BLaER1 (cell line): ENCODE results near the gene NUDT4.
"Not testable (repeated sequence)": the region's sequence is repeated elsewhere in the genome, so short reads cannot be mapped to it uniquely, and the experiment has no call there.

Source experiments
- H3K27ac ChIP-seq: shearing (Covaris generic); formaldehyde crosslinking; 2 replicates; pipeline ENCODE4 v1.8.1; 2022
- H3K27me3 ChIP-seq: shearing (Covaris generic); formaldehyde crosslinking; 2 replicates; pipeline ENCODE4 v1.8.1; 2022
- H3K36me3 ChIP-seq: shearing (Covaris generic); formaldehyde crosslinking; 2 replicates; pipeline ENCODE4 v1.8.1; 2022
- H3K4me1 ChIP-seq: shearing (Covaris generic); formaldehyde crosslinking; 2 replicates; pipeline ENCODE4 v1.8.1; 2022
- H3K4me2 ChIP-seq: shearing (Covaris generic); formaldehyde crosslinking; 2 replicates; pipeline ENCODE4 v1.8.1; 2022
- H3K4me3 ChIP-seq: shearing (Covaris generic); formaldehyde crosslinking; 2 replicates; pipeline ENCODE4 v1.8.1; 2022
- H3K9ac ChIP-seq: shearing (Covaris generic); formaldehyde crosslinking; 2 replicates; pipeline ENCODE4 v1.8.1; 2022
- H3K9me3 ChIP-seq: shearing (Covaris generic); formaldehyde crosslinking; 2 replicates; pipeline ENCODE4 v1.8.1; 2022
- H4K20me1 ChIP-seq: shearing (Covaris generic); formaldehyde crosslinking; 2 replicates; pipeline ENCODE4 v1.8.1; 2022
- Cebpa-rat ChIP-seq: shearing (Covaris generic); IDR thresholded peaks from 2 replicates; pipeline ENCODE4 v1.8.1; 2022

Gene NUDT4

DNA sequence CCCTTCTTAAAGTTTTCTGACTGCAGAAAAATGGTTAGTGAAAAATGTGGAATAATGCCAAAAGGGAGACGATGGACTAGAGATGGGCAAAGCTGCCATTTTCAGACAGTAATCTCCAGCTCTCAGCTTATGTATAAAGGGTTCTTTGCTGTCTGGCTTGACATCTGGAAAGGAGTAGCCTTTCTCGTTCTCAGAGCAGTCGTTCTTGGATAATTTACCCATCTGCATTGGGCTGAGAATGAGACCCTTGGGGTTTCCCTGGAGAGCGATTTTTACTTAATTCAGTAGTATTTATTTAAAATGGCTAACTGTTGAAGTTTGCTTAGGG lies 1.2 kb downstream of the NUDT4 start:
- Histone ChIP-seq H3K9ac (peak overlapping the region; percentile 88), H3K4me1 (peaks cover 35% of the 10 kb centered on the region), H3K36me3 (peaks cover 14% of the 10 kb centered on the region), H3K27me3 (no peaks in the 10 kb centered on the region), H3K4me2 (peak overlapping the region; percentile 95), H3K27ac (peak overlapping the region; percentile 86), H4K20me1 (peaks cover 49% of the 10 kb centered on the region), H3K4me3 (peak overlapping the region; percentile 77), H3K9me3 (peaks cover 4% of the 10 kb centered on the region; the same call in 1 of the 2 replicates)
- TF ChIP-seq Cebpa-rat = no peak

DNA sequence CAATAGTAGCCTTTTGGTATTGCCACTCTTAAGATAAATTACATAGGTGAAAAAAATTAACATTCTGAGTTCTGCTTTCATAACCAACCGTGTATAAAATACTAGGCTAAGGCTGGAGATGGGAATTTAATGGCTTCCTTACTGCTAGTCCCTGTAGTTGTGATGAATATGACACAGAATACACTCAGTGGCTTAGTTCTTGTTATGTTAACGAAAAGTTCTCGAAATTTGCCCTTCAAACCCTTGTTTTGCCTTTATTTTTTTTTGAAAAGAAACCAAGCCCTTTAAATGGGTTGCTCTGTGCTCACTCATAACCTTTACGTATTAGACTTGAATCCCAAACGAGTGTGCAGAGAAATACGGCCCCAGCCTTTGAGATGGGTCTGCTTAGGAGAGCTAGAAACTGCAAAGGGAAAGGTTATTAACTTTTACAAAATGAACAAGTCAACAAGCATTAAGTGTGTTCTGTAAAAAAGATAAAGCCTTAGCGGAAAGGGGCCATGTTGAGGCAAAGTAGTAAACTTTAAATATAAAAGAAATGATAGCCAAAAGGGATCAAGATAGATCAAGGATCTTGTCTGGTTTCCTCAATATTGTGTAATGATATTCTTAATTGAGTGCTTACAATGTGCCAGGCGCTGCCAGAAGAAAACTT lies 1.7 kb downstream of the NUDT4 start:
- Histone ChIP-seq H3K27me3 (no peaks in the 10 kb centered on the region), H3K9ac (peak overlapping the region; percentile 88), H3K27ac (peak overlapping the region; percentile 86), H3K36me3 (peaks cover 19% of the 10 kb centered on the region), H4K20me1 (peaks cover 54% of the 10 kb centered on the region), H3K4me1 (peaks cover 35% of the 10 kb centered on the region), H3K9me3 (peaks cover 4% of the 10 kb centered on the region; the same call in 1 of the 2 replicates), H3K4me3 (peak overlapping the region; percentile 77), H3K4me2 (peak overlapping the region; percentile 95)
- no peak for TF ChIP-seq Cebpa-rat

DNA sequence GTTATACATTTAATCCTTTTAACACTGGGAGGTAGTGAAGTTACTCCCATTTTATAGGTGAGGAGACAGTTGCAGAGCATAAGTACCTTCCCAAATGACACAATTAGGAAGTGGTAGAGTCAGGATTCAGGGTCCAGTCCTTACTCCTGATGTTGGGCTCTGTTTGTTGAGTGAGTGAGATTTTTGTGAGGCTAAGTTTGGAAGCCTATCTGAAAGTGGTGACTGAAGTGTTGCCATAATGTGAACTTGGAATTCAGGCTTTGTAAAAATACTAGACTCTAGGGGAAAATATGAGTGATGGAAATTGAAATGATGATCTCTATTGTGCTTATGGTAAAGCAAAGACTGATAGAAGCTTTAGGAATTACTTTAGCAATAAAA lies 2.2 kb downstream of the NUDT4 start:
- H3K27ac ChIP-seq = peak overlapping the region; percentile 86; the same call in 1 of the 2 replicates
- peaks cover 59% of the 10 kb centered on the region for H4K20me1 ChIP-seq
- no peaks in the 10 kb centered on the region for H3K27me3 ChIP-seq
- H3K4me2 ChIP-seq = peak overlapping the region; percentile 95
- peaks cover 24% of the 10 kb centered on the region for H3K36me3 ChIP-seq
- H3K9ac ChIP-seq = peak overlapping the region; percentile 88
- H3K9me3 ChIP-seq = peaks cover 4% of the 10 kb centered on the region; the same call in 1 of the 2 replicates
- H3K4me1 ChIP-seq = peaks cover 35% of the 10 kb centered on the region
- no peak for TF ChIP-seq Cebpa-rat
- H3K4me3 ChIP-seq = peak overlapping the region; percentile 77

DNA sequence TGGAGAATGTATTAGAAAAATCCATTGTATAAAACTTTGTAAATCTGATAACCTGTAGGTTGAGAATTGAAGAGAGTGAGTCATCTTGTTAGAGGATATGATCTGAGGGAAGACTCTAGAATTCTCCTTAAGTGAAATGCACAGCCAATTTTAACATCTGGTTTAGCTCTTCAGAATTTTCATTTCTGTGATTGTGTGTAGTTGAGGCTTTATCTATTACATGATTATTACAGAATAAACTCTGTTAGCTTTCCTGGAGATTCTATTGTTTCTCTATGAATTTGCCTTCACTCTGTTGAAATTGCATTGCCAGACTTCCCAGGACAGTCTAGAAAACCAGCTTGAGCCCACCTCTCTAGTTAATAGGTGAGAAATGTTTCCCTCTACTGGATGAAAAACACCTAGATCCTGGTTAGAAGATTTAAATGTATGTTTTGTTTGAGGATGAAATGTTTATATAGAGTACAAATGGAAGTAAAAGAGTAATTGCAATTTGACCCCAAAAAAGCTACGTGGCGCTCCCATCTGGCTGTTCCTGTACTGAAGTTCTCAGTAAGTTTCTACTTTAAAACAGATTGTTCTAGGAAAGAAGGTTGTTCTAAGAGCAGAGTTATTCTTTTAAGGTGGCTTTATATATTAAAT lies 2.9 kb downstream of the NUDT4 start:
- Histone ChIP-seq H3K4me2 (peak overlapping the region; percentile 95), H3K36me3 (peaks cover 30% of the 10 kb centered on the region), H3K4me3 (peak overlapping the region; percentile 77), H4K20me1 (peaks cover 65% of the 10 kb centered on the region), H3K9ac (peak overlapping the region; percentile 62), H3K27ac (no peak overlapping the region), H3K4me1 (peaks cover 35% of the 10 kb centered on the region), H3K27me3 (no peaks in the 10 kb centered on the region), H3K9me3 (peaks cover 4% of the 10 kb centered on the region; the same call in 1 of the 2 replicates)
- no peak for TF ChIP-seq Cebpa-rat

DNA sequence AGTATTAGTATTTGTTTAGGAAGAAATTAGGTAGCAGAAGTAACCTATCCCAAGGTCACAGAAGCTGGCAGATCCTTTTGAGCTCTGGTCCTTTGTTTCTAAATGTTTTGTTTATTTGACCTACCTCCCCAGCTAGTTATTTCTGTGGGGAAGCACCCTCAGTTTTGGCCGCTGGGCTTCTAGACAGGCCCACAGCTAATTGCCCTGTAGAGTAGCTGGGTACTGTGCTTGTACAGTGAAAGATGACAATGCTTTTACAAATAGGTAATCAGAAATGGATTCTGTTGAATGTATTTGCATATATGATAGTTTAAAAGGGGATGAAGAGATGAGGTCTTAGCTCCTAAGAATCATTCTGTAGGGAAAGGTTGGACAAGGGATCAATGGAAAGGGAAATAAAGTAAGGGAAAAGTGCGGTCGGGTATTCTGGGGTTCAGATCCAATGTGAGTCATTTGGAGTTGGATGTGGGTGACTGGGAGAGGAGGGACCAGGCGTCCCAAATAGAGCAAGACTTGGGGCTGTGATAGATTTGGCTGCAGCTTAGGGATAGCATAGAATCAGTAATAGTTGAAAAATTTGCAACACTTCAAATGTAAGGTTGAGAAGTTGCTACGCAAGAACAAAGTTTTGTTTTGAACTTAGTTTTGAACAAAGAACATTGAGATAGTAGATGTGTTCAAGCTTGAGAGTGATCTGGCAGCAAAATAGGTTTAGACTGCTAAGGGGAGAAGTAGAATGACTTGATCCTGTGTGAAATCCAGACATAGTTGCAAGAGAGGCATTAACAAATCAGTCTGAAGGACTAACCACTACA lies 3.6 kb downstream of the NUDT4 start:
- TF ChIP-seq Cebpa-rat = no peak
- Histone ChIP-seq H3K4me3 (peak overlapping the region; percentile 77; the same call in 1 of the 2 replicates), H3K36me3 (peaks cover 36% of the 10 kb centered on the region), H3K4me1 (peaks cover 35% of the 10 kb centered on the region), H3K27ac (no peak overlapping the region), H3K9ac (peak overlapping the region; percentile 62), H3K27me3 (no peaks in the 10 kb centered on the region), H3K4me2 (peak overlapping the region; percentile 95), H4K20me1 (peaks cover 73% of the 10 kb centered on the region), H3K9me3 (peaks cover 4% of the 10 kb centered on the region; the same call in 1 of the 2 replicates)

DNA sequence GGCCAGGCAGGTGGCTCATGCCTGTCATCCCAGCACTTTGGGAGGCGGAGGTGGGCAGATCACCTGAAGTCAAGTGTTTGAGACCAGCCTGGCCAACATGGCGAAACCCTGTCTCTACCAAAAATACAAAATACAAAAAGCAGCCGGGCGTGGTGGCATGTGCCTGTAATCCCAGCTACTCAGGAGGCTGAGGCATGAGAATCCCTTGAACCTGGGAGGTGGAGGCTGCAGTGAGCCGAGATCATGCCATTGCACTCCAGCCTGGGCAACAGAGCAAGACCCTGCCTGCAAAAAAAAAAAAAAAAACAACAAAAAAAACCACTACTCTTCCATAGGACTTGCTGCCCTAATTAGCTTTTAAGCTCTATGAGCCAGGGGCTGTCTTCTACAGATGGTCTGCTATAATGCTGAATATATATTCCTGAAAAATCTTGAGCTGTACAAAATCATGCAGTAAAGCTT lies 4.3 kb downstream of the NUDT4 start:
- H3K27ac ChIP-seq, H3K9me3 ChIP-seq, H3K27me3 ChIP-seq, H3K4me3 ChIP-seq, H3K9ac ChIP-seq: not testable (repeated sequence)
- Histone ChIP-seq H3K4me2 (peak overlapping the region; percentile 95), H4K20me1 (peaks cover 79% of the 10 kb centered on the region), H3K36me3 (peaks cover 39% of the 10 kb centered on the region), H3K4me1 (peaks cover 29% of the 10 kb centered on the region)

DNA sequence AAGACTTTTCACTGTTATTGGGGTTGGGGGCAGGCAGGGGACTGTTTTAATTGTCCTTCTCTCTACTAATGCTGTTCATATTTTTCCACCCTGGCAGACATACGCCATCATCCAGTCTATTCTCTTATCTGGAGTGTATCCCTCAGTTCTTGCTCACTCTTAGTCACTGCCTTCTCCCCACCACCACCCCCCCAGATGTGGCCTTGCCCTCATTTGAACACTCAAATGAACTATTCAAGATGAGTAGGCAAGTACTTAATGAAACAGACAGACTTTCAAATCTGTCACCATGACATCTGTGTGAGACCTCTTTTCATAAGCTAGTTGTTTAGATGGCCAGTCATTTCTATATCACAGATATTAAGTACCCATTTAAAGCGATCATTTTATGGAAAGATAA lies 10.1 kb downstream of the NUDT4 start:
- H3K4me3 ChIP-seq = no peak overlapping the region
- no peak for TF ChIP-seq Cebpa-rat
- no peak overlapping the region for H3K4me2 ChIP-seq
- H3K36me3 ChIP-seq = peaks cover 52% of the 10 kb centered on the region
- H4K20me1 ChIP-seq = peaks cover 95% of the 10 kb centered on the region
- H3K9me3 ChIP-seq = peaks cover 4% of the 10 kb centered on the region; the same call in 1 of the 2 replicates
- H3K4me1 ChIP-seq = peaks cover 26% of the 10 kb centered on the region
- no peak overlapping the region for H3K9ac ChIP-seq
- no peaks in the 10 kb centered on the region for H3K27me3 ChIP-seq
- no peak overlapping the region for H3K27ac ChIP-seq

DNA sequence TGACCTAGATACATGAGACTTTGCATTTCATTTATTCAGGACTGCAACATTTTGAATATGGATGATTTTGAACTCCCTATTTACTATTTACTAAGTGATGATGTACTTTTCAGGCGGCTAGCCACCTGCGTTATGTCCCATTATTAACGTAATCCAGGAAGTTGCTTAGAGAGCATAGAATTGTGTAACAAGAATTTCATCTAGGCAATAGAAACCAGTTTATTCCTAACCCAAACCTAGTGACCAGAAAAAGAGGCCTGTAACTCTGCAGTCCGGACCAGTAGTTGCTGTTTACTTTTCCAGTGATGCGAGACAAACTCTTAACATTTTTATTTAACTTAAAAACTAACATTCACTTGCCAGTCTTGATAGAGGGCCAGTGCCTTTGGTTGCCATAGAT lies 12.3 kb downstream of the NUDT4 start:
- Histone ChIP-seq H3K27ac (no peak overlapping the region), H3K9ac (no peak overlapping the region), H3K4me3 (no peak overlapping the region), H3K9me3 (no peaks in the 10 kb centered on the region), H3K27me3 (no peaks in the 10 kb centered on the region), H4K20me1 (peaks cover 92% of the 10 kb centered on the region), H3K4me2 (peak overlapping the region; percentile 11), H3K4me1 (peaks cover 26% of the 10 kb centered on the region), H3K36me3 (peaks cover 39% of the 10 kb centered on the region)
- no peak for TF ChIP-seq Cebpa-rat

DNA sequence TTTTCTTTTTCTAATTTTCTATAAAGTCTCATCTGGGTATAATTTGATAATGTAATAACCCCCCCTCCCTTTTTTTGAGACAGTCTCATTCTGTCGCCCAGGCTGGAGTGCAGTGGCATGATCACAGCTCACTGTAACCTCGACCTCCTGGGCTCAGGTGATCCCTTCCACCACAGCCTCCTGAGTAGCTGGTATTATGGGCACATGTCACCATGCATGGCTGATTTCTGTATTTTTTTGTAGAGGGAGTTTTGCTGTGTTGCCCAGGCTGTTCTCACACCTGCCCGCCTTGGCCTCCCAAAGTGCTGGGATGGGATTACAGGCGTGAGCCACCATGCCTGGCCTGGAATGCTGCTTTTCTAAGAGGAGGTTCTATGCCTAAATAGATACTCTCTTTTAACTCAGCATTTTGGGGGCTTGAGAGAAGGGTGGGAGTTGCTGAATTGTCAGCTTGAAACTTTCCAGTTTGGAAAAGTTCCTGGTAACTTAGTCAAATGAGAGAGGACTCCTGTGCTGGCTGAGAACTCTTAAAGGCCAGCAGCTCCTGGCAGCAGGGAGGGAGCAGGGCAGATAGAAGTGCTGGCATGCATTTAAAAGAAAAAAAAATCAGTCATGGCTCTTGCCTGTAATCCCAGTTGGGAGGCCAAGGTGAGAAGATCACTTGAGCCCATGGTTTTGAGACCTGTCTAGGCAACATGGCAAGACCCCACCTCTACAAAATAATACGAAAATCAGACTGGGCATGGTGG lies 13.0 kb downstream of the NUDT4 start:
- H3K27me3 ChIP-seq = no peaks in the 10 kb centered on the region
- no peaks in the 10 kb centered on the region for H3K9me3 ChIP-seq
- peak overlapping the region; percentile 11; the same call in 1 of the 2 replicates for H3K4me2 ChIP-seq
- H3K9ac ChIP-seq = no peak overlapping the region
- no peak overlapping the region for H3K27ac ChIP-seq
- H3K4me1 ChIP-seq = peaks cover 26% of the 10 kb centered on the region
- H3K4me3 ChIP-seq = no peak overlapping the region
- peaks cover 39% of the 10 kb centered on the region for H3K36me3 ChIP-seq
- peaks cover 91% of the 10 kb centered on the region for H4K20me1 ChIP-seq
- no peak for TF ChIP-seq Cebpa-rat
